ENCODE data around the gene CUL4B. TPM values are rescaled to one million over a fixed set of nuclear protein-coding genes. Genes with fewer than 3 reads are reported as not detected.

CUL4B gene
- total RNA-seq, 1 donor from 2014 or later: 78.6 TPM

GRCh38 chrX:120566817-120567216 lies 6.1 kb upstream of the CUL4B start:
- H3K9me3 Mint-ChIP-seq (ENCODE audit: unreplicated experiment): peaks cover 10% of the 10 kb centered on the region

GRCh38 chrX:120564925-120565324 lies 4.2 kb upstream of the CUL4B start:
- Mint-ChIP-seq H3K27ac (ENCODE audit: unreplicated experiment) (no peak overlapping the region), H3K27me3 (ENCODE audit: unreplicated experiment) (no peaks in the 10 kb centered on the region), H3K4me3 (ENCODE audit: unreplicated experiment) (no peak overlapping the region), H3K36me3 (ENCODE audit: unreplicated experiment) (no peaks in the 10 kb centered on the region), H3K9me3 (ENCODE audit: unreplicated experiment) (peaks cover 8% of the 10 kb centered on the region), H3K4me1 (ENCODE audit: unreplicated experiment) (peaks cover 9% of the 10 kb centered on the region)
- TF ChIP-seq, protein P1, sequence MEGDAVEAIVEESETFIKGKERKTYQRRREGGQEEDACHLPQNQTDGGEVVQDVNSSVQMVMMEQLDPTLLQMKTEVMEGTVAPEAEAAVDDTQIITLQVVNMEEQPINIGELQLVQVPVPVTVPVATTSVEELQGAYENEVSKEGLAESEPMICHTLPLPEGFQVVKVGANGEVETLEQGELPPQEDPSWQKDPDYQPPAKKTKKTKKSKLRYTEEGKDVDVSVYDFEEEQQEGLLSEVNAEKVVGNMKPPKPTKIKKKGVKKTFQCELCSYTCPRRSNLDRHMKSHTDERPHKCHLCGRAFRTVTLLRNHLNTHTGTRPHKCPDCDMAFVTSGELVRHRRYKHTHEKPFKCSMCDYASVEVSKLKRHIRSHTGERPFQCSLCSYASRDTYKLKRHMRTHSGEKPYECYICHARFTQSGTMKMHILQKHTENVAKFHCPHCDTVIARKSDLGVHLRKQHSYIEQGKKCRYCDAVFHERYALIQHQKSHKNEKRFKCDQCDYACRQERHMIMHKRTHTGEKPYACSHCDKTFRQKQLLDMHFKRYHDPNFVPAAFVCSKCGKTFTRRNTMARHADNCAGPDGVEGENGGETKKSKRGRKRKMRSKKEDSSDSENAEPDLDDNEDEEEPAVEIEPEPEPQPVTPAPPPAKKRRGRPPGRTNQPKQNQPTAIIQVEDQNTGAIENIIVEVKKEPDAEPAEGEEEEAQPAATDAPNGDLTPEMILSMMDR (IDR thresholded peaks at IDR 0.05): no peak
- no peak for DNase-seq (ENCODE audit: extremely low spot score, unreplicated experiment)

More at GRCh38 chrX:120566817-120567216, 6.1 kb upstream of the CUL4B start:
- Mint-ChIP-seq H3K4me3 (ENCODE audit: unreplicated experiment) (no peak overlapping the region), H3K27ac (ENCODE audit: unreplicated experiment) (no peak overlapping the region), H3K36me3 (ENCODE audit: unreplicated experiment) (no peaks in the 10 kb centered on the region), H3K4me1 (ENCODE audit: unreplicated experiment) (peaks cover 8% of the 10 kb centered on the region), H3K27me3 (ENCODE audit: unreplicated experiment) (no peaks in the 10 kb centered on the region)
- TF ChIP-seq, protein P1 (IDR thresholded peaks at IDR 0.05): no peak
- no peak for DNase-seq (ENCODE audit: extremely low spot score, unreplicated experiment)

GRCh38 chrX:120562569-120562926 lies 1.8 kb upstream of the CUL4B start:
- Mint-ChIP-seq H3K9me3 (ENCODE audit: unreplicated experiment) (no peaks in the 10 kb centered on the region), H3K36me3 (ENCODE audit: unreplicated experiment) (no peaks in the 10 kb centered on the region), H3K27ac (ENCODE audit: unreplicated experiment) (peak overlapping the region; percentile 2), H3K4me3 (ENCODE audit: unreplicated experiment) (no peak overlapping the region), H3K27me3 (ENCODE audit: unreplicated experiment) (no peaks in the 10 kb centered on the region), H3K4me1 (ENCODE audit: unreplicated experiment) (peaks cover 12% of the 10 kb centered on the region)
- TF ChIP-seq, protein P1 (IDR thresholded peaks at IDR 0.05): no peak
- no peak for DNase-seq (ENCODE audit: extremely low spot score, unreplicated experiment)

GRCh38 chrX:120561634-120562568 lies 1.1 kb upstream of the CUL4B start:
- peak overlapping the region; percentile 98 for H3K27ac Mint-ChIP-seq (ENCODE audit: unreplicated experiment)
- peak overlapping the region; percentile 96 for H3K4me3 Mint-ChIP-seq (ENCODE audit: unreplicated experiment)
- peaks cover 3% of the 10 kb centered on the region for H3K36me3 Mint-ChIP-seq (ENCODE audit: unreplicated experiment)
- peaks cover 16% of the 10 kb centered on the region for H3K4me1 Mint-ChIP-seq (ENCODE audit: unreplicated experiment)
- no peak for DNase-seq (ENCODE audit: extremely low spot score, unreplicated experiment)
- H3K27me3 Mint-ChIP-seq (ENCODE audit: unreplicated experiment): no peaks in the 10 kb centered on the region
- TF ChIP-seq, protein P1 (IDR thresholded peaks at IDR 0.05): no peak
- H3K9me3 Mint-ChIP-seq (ENCODE audit: unreplicated experiment): no peaks in the 10 kb centered on the region

GRCh38 chrX:120560405-120560841 lies 339 bp downstream of the CUL4B start:
- H3K4me1 Mint-ChIP-seq (ENCODE audit: unreplicated experiment): peaks cover 19% of the 10 kb centered on the region
- TF ChIP-seq, protein P1 (IDR thresholded peaks at IDR 0.05): no peak
- H3K27me3 Mint-ChIP-seq (ENCODE audit: unreplicated experiment): no peaks in the 10 kb centered on the region
- H3K36me3 Mint-ChIP-seq (ENCODE audit: unreplicated experiment): peaks cover 6% of the 10 kb centered on the region
- peak overlapping the region; percentile 98 for H3K27ac Mint-ChIP-seq (ENCODE audit: unreplicated experiment)
- H3K9me3 Mint-ChIP-seq (ENCODE audit: unreplicated experiment): no peaks in the 10 kb centered on the region
- DNase-seq (ENCODE audit: extremely low spot score, unreplicated experiment): no peak
- peak overlapping the region; percentile 96 for H3K4me3 Mint-ChIP-seq (ENCODE audit: unreplicated experiment)

Measured in osteocyte (in vitro differentiated cells).